ENCODE measurements around the gene ATP2C1. TPM values are rescaled to one million over a fixed set of nuclear protein-coding genes. Genes with fewer than 3 reads are reported as not detected.

ATP2C1 gene
- total RNA-seq, 1 donor from 2014 or later = 57.1 TPM

- peaks cover 48% of the 10 kb centered on the region for H3K36me3 ChIP-seq
- no peak overlapping the region for H3K4me3 ChIP-seq
- intact Hi-C loops (cut with micrococcal nuclease) = no loop called here
- no peak for TF ChIP-seq CTCF (IDR thresholded peaks at IDR 0.05; ENCODE audit: borderline replicate concordance)
- no peaks in the 10 kb centered on the region for H3K9me3 ChIP-seq (replicated peaks)
- H3K27ac ChIP-seq (replicated peaks) = no peak overlapping the region
- no peaks in the 10 kb centered on the region for H3K27me3 ChIP-seq (ENCODE audit: low read depth)
- no peak for DNase-seq
- peaks cover 6% of the 10 kb centered on the region for H3K4me1 ChIP-seq
These were observed 66.4 kb downstream of the ATP2C1 start for GRCh38 chr3:130960139-130960795.

GRCh38 chr3:130961458-130961857 is 67.6 kb downstream of the ATP2C1 start:
- TF ChIP-seq CTCF (IDR thresholded peaks at IDR 0.05; ENCODE audit: borderline replicate concordance) = no peak
- Histone ChIP-seq H3K27me3 (ENCODE audit: low read depth) (no peaks in the 10 kb centered on the region), H3K4me1 (peaks cover 6% of the 10 kb centered on the region), H3K4me3 (no peak overlapping the region), H3K36me3 (peaks cover 51% of the 10 kb centered on the region), H3K27ac (replicated peaks) (no peak overlapping the region), H3K9me3 (replicated peaks) (no peaks in the 10 kb centered on the region)
- no peak for DNase-seq
- intact Hi-C loops (cut with micrococcal nuclease) = no loop called here

- no peak for DNase-seq
- Histone ChIP-seq H3K4me1 (peaks cover 6% of the 10 kb centered on the region), H3K36me3 (peaks cover 70% of the 10 kb centered on the region), H3K27ac (replicated peaks) (no peak overlapping the region), H3K4me3 (no peak overlapping the region), H3K27me3 (ENCODE audit: low read depth) (no peaks in the 10 kb centered on the region), H3K9me3 (replicated peaks) (no peaks in the 10 kb centered on the region)
- intact Hi-C loops (cut with micrococcal nuclease) = no loop called here
- no peak for TF ChIP-seq CTCF (IDR thresholded peaks at IDR 0.05; ENCODE audit: borderline replicate concordance)
These were observed 69.6 kb downstream of the ATP2C1 start for GRCh38 chr3:130963444-130963843.

- Histone ChIP-seq H3K9me3 (replicated peaks) (no peaks in the 10 kb centered on the region), H3K27me3 (ENCODE audit: low read depth) (no peaks in the 10 kb centered on the region), H3K27ac (replicated peaks) (no peak overlapping the region), H3K4me3 (no peak overlapping the region), H3K36me3 (peaks cover 73% of the 10 kb centered on the region), H3K4me1 (peaks cover 6% of the 10 kb centered on the region)
- intact Hi-C loops (cut with micrococcal nuclease) = no loop called here
- TF ChIP-seq CTCF (IDR thresholded peaks at IDR 0.05; ENCODE audit: borderline replicate concordance) = no peak
- no peak for DNase-seq
These were observed 70.0 kb downstream of the ATP2C1 start for GRCh38 chr3:130963878-130964277.

- no peaks in the 10 kb centered on the region for H3K9me3 ChIP-seq (replicated peaks)
- TF ChIP-seq CTCF (IDR thresholded peaks at IDR 0.05; ENCODE audit: borderline replicate concordance) = no peak
- peaks cover 85% of the 10 kb centered on the region for H3K36me3 ChIP-seq
- no peaks in the 10 kb centered on the region for H3K4me1 ChIP-seq
- H3K27me3 ChIP-seq (ENCODE audit: low read depth) = no peaks in the 10 kb centered on the region
- DNase-seq = no peak
- H3K4me3 ChIP-seq = no peak overlapping the region
- intact Hi-C loops (cut with micrococcal nuclease) = no loop called here
- no peak overlapping the region for H3K27ac ChIP-seq (replicated peaks)
These were observed 73.4 kb downstream of the ATP2C1 start for GRCh38 chr3:130967281-130967680.

Measured in left ventricle myocardium inferior (tissue), 1 donor.